Daoy (cell line): ENCODE measurements around the gene RNASEH2A. TPM values are rescaled to one million over a fixed set of nuclear protein-coding genes. Genes with fewer than 3 reads are reported as not detected.

Experiments used
- DNase-seq: peaks from one replicate; pipeline ENCODE4 v3.0.0-alpha.2; 2015; ENCODE audit warnings: low read depth
- total RNA-seq: library from RNA; depleted of rRNA; stranded (reverse); fragments of >200 nt; shearing (Covaris generic); gene quantifications from 2 replicates; pipeline ENCODE4 v1.2.3, GENCODE V29; 2014; rRNA removed

Gene RNASEH2A
- 75.8 and 76.9 TPM in 2 replicates for total RNA-seq

GRCh38 chr19:12806242-12807081 lies at the start of gene RNASEH2A:
TSS of gene RNASEH2A (plus strand) at chr19:12806584. CDS start at chr19:12806674, 90 bp downstream.
- DNase-seq, result peak; percentile 96

- peak; percentile 72 for DNase-seq
Measured at GRCh38 chr19:12757544-12758274, 48.7 kb upstream of the RNASEH2A start.

DNA sequence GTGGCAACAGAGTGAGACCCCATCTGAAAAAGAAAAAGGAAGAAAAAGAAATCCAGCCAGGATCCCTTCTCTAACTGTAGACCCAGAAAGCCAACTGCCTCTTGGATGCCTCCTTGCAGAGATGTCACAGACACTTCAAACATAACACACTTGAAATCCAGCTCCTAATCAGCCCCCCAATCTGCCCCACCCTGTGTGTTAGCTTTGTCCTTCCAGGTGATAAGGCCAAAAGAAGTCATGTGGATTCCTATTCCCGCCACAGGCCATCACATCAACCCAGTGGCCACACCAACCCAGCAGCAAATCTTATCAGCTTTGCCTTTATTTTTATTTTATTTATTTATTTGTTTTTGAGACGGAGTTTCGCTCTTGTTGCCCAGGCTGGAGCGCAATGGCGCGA lies 46.7 kb upstream of the RNASEH2A start:
- no peak for DNase-seq

- no peak for DNase-seq
Measured at GRCh38 chr19:12763100-12763499, 43.3 kb upstream of the RNASEH2A start.

- DNase-seq, result no peak
Measured at GRCh38 chr19:12764698-12765097, 41.7 kb upstream of the RNASEH2A start.

GRCh38 chr19:12766051-12766521 lies 40.3 kb upstream of the RNASEH2A start:
- DNase-seq, result peak; percentile 92

- DNase-seq, result no peak
Measured at GRCh38 chr19:12767150-12767549, 39.2 kb upstream of the RNASEH2A start.

- no peak for DNase-seq
Measured at GRCh38 chr19:12767666-12768065, 38.7 kb upstream of the RNASEH2A start.

GRCh38 chr19:12769689-12770088 lies 36.7 kb upstream of the RNASEH2A start:
- DNase-seq, result no peak

GRCh38 chr19:12770922-12771321 lies 35.5 kb upstream of the RNASEH2A start:
- DNase-seq, result no peak

- no peak for DNase-seq
Measured at GRCh38 chr19:12772323-12772722, 34.1 kb upstream of the RNASEH2A start.

GRCh38 chr19:12773571-12773970 lies 32.8 kb upstream of the RNASEH2A start:
- no peak for DNase-seq

DNA sequence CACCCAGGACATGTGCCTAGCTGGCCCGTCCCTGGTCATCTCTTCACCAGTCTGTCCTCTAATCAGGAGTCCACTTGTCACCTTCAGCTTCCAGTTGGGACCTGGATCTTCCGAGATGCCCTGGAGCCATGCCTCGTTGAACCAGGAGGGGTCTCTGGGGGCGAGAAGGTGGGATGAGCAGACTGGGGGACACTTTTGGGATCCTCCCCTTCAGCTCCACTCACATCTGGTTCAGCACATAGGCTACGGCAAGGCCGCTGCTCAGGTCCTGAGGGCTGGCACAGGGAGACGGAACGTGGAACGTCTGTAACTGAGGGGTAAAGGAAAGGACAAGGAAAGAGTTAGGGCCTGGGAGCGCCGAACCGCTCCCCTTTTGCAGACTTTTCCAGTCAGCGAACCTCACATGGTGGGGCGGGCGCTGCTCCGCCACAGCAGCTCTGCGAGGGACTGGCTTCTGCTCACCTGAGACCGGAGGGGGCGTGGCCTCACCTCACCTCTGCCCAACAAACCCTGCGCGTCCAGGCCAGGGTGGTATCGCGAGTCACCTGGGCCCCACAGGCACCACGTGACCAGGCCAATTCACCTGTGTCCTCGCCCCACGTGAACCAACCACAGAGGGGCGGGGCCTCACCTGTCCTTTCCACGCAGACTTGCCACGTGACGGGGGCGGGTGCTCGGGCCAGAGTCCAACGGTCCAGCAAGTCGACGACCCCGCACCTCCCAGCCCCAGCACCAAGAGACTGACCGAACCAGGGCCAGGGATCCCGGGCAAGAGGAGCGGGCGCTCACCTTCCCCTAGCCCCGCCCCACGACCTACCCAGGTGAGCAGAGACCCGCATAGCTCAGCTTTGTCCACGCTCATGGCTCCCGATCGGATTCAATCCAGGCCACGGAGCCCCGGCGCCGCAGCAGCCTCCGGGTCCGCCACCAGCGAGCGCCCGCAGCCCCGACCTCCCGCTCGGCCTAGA lies 31.5 kb upstream of the RNASEH2A start, which contains the start of gene HOOK2:
Gene HOOK2, minus strand, starts transcription at position 965 of the 968 bp plus-strand sequence. Its CDS starts 103 bp downstream, at position 862.
- DNase-seq, result no peak

GRCh38 chr19:12777217-12778016 lies 29.0 kb upstream of the RNASEH2A start:
- peak; percentile 83 for DNase-seq

DNA sequence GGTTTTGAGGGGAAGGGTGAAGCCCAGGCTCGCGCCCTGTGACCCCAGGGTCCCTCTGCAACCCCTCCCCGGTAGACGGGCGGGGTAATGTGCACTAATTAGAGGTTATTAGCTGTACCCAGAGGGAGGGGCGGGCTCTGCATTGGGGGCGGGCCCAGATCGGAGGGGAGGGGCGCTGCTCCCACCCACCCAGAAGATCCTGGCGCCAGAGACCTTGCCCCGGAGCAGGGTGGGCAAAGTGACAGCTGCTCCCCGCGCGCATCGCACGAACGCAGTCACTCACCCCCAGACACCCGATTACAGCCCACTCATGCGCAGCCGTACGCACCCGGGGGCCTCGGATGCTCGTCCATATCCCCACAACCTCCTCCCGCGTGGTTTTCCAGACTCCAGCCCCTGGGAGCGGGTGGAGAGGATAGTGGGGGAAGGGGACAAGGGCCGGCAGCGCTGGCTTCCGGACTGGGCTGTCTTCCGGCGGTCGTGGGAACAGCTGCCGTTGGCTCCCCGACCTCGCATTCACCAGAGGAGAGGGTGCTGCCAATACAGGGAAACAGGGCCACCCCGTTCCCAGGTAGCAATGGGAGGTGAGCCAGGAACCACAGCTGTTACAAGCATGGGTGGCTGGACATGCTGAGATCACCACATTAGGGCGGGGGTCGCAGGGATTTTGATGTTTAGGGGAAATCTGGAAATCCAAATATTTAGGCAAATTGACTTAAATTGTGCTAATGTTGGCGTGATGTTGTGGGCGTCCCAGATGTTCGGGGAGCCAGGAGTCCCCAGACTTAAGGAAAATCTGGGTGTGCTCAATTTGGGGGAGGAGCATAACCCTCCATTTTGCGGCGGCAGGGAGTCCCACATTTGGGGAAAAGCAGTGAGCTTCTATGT lies 28.1 kb upstream of the RNASEH2A start:
- DNase-seq, result peak; percentile 84

- peak; percentile 41 for DNase-seq
Measured at GRCh38 chr19:12778905-12779161, 27.6 kb upstream of the RNASEH2A start.

GRCh38 chr19:12779162-12779993 lies 27.0 kb upstream of the RNASEH2A start:
- peak; percentile 91 for DNase-seq

DNA sequence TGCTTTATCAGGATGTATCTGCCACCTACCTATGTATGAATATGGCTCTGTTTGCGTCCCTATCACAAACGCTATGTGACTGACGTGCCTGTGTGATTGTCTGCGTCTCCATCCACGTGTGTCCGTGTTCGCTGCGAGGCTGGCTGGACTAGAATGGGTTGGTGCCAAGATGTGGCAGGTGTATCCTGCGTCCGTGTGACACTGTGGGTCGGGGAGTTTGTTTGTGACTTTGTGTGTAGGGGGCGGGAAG lies 24.3 kb upstream of the RNASEH2A start:
- DNase-seq, result no peak
